Peyer's patch (tissue), 4 donors: ENCODE results near the gene SNRPA. TPM values are rescaled to one million over a fixed set of nuclear protein-coding genes. Genes with fewer than 3 reads are reported as not detected.

Experiments used
- DNase-seq, 3 donors: peaks; one replicate each; pipeline ENCODE4 v3.0.0-alpha.2; 2017 to 2019
- H3K27ac ChIP-seq, 4 donors: fragments of 200-600 bp; sonication (generic); one replicate each; pipeline ENCODE4 v1.5.1; 2016 to 2019
- H3K27me3 ChIP-seq, 2 donors: fragments of 200-600 bp; sonication (generic); one replicate each; pipeline ENCODE4 v1.5.1; 2019
- H3K36me3 ChIP-seq, 3 donors: fragments of 200-600 bp; sonication (generic); one replicate each; pipeline ENCODE4 v1.5.1; 2016 to 2019
- H3K4me1 ChIP-seq, 4 donors: fragments of 200-600 bp; sonication (generic); one replicate each; pipeline ENCODE4 v1.5.1; 2016 to 2019
- H3K4me3 ChIP-seq, 4 donors: fragments of 200-600 bp; sonication (generic); 1 replicate in 3 of 4; 2 replicates in 1 of 4; pipeline ENCODE4 v1.5.1; 2016 to 2019; ENCODE audit warnings: mild to moderate bottlenecking in 1 of 4
- H3K9me3 ChIP-seq, 4 donors: fragments of 200-600 bp; sonication (generic); one replicate each; pipeline ENCODE4 v1.5.1; 2016 to 2019; ENCODE audit warnings: mild to moderate bottlenecking in 1 of 4
- POLR2A ChIP-seq, 2 donors: fragments of 450-650 bp; IDR thresholded peaks; one replicate each; pipeline ENCODE4 v1.5.1; 2017; ENCODE audit warnings: antibody characterized with exemption in 2 of 2, mild to moderate bottlenecking in 2 of 2, moderate library complexity in 2 of 2
- total RNA-seq, 4 donors: library from RNA; depleted of rRNA; stranded (reverse); fragments of >200 nt; gene quantifications; one replicate each; pipeline ENCODE4 v1.1.0, GENCODE V29; 2016
- TF ChIP-seq, protein P1 (sequence below), 6 experiments: fragments of 450-650 bp in 4 of 6; fragments of 200-600 bp in 2 of 6; sonication (generic) in 1 of 6; IDR thresholded peaks; one replicate each; pipeline ENCODE4 v1.5.1; 2017 to 2019; ENCODE audit warnings: antibody characterized with exemption in 6 of 6, mild to moderate bottlenecking in 3 of 6, moderate library complexity in 1 of 6

Gene SNRPA
- total RNA-seq, 4 donors from 2014 or later = 44.5 to 104 (median 72.1) TPM

GRCh38 chr19:40800997-40801377 is 50.0 kb downstream of the SNRPA start:
- H3K9me3 ChIP-seq = no peaks in the 10 kb centered on the region
- DNase-seq = no peak
- no peak for TF ChIP-seq POLR2A (IDR thresholded peaks at IDR 0.05)
- TF ChIP-seq, protein P1, sequence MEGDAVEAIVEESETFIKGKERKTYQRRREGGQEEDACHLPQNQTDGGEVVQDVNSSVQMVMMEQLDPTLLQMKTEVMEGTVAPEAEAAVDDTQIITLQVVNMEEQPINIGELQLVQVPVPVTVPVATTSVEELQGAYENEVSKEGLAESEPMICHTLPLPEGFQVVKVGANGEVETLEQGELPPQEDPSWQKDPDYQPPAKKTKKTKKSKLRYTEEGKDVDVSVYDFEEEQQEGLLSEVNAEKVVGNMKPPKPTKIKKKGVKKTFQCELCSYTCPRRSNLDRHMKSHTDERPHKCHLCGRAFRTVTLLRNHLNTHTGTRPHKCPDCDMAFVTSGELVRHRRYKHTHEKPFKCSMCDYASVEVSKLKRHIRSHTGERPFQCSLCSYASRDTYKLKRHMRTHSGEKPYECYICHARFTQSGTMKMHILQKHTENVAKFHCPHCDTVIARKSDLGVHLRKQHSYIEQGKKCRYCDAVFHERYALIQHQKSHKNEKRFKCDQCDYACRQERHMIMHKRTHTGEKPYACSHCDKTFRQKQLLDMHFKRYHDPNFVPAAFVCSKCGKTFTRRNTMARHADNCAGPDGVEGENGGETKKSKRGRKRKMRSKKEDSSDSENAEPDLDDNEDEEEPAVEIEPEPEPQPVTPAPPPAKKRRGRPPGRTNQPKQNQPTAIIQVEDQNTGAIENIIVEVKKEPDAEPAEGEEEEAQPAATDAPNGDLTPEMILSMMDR (IDR thresholded peaks at IDR 0.05) = no peak
- H3K36me3 ChIP-seq = peaks cover 0 to 12% (median 0%) of the 10 kb centered on the region in 3 donors
- H3K27ac ChIP-seq = peak overlapping the region; percentile 26 to 98 (median 76)
- peaks cover 31 to 69% (median 61%) of the 10 kb centered on the region in 4 donors for H3K4me1 ChIP-seq
- no peaks in the 10 kb centered on the region for H3K27me3 ChIP-seq
- peak overlapping the region in 3 of 4 donors; percentile 9 to 98 (median 98) for H3K4me3 ChIP-seq

DNA sequence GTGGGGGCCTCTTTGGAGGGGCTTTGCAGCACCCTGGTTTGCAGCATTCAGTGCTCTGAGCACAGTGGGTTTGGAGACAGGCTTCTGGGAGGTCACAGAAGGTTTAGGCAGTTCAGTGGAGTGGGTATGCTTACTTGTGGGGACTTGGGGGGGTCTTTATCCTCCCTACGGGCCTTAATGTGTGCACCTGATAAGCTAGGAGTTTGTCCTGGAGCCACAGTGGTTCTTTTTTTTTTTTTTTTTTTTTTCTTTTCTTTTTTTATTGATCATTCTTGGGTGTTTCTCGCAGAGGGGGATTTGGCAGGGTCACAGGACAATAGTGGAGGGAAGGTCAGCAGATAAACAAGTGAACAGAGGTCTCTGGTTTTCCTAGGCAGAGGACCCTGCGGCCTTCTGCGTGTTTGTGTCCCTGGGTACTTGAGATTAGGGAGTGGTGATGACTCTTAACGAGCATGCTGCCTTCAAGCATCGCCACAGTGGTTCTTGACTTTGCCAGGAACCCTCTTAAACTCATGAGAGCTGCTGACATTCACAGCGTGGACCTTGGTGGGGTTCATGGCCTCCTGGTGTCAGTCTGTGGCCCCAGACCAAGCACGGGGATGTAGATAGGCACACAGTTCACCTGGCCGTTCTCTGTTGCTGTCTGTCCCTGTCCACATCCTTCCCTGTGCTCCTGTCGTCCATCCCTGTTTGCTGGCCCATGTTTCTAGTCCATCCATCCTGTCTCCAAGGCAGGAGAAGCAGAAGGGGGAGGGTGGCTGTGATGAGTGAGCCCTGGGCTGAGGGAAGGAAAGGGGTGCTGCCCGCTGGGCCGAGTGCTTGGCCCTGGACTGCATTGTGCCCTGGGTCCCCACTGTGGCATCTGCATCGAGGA is 50.7 kb downstream of the SNRPA start:
- DNase-seq = no peak

DNA sequence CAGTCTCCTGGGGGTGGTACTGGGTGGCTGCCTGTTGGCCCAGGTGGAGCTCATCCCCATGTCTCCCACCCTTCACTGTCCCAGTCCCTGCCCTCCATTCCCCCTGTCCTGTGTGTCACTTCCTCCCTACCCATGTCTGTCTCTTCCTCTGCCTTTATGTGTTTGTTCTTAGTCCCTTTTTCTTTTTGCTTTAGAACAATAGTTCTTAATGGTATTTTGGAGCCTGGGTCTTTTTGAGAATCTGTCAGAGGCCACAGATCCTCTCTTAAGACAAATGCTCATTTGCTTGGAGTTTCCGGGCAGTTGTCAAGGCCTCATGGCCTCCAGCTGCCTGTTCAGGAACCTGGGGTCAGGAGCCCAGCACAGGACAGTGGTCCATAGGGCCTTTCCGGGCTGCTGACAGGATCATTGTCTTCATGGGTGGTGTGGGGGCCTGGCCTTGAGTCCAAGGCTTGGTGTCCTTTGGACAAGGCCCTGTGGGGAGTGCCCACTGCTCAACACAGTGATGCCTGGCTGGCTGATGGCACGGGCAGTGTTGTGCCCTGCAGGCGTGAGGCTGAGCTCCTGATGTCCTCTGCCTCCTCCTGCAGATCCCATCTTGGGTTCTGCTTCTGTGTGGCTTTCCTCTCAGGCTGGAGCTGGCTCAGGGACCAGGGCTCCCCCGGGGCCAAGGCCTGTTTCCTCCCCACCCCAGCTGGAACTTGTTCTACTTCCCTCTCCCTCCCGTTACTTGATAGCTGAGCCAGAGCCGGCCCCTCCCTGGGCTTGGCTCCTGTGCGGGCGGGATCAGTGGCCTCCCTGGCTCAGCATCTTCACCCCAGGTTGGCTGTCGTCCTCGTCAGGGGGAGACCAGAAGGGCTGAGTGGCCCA is 51.5 kb downstream of the SNRPA start:
- TF ChIP-seq, protein P1 (IDR thresholded peaks at IDR 0.05) = no peak
- no peak for TF ChIP-seq POLR2A (IDR thresholded peaks at IDR 0.05)
- Histone ChIP-seq H3K9me3 (no peaks in the 10 kb centered on the region), H3K27ac (peak overlapping the region; percentile 70 to 98 (median 78)), H3K27me3 (no peaks in the 10 kb centered on the region), H3K4me1 (peaks cover 31 to 82% (median 71%) of the 10 kb centered on the region in 4 donors), H3K4me3 (peak overlapping the region in 3 of 4 donors; percentile 21 to 31 (median 28)), H3K36me3 (peaks cover 0 to 19% (median 0%) of the 10 kb centered on the region in 3 donors)
- DNase-seq = peak; percentile 50 to 76 (median 74)

More for the DNA sequence above, 50.7 kb downstream of the SNRPA start:
- Histone ChIP-seq H3K36me3 (peaks cover 0 to 12% (median 0%) of the 10 kb centered on the region in 3 donors), H3K9me3 (no peaks in the 10 kb centered on the region), H3K27ac (peak overlapping the region; percentile 70 to 98 (median 78)), H3K4me3 (peak overlapping the region in 3 of 4 donors; percentile 21 to 98 (median 28)), H3K27me3 (no peaks in the 10 kb centered on the region), H3K4me1 (peaks cover 31 to 76% (median 66%) of the 10 kb centered on the region in 4 donors)
- TF ChIP-seq, protein P1 (IDR thresholded peaks at IDR 0.05) = no peak
- TF ChIP-seq POLR2A (IDR thresholded peaks at IDR 0.05) = no peak

DNA sequence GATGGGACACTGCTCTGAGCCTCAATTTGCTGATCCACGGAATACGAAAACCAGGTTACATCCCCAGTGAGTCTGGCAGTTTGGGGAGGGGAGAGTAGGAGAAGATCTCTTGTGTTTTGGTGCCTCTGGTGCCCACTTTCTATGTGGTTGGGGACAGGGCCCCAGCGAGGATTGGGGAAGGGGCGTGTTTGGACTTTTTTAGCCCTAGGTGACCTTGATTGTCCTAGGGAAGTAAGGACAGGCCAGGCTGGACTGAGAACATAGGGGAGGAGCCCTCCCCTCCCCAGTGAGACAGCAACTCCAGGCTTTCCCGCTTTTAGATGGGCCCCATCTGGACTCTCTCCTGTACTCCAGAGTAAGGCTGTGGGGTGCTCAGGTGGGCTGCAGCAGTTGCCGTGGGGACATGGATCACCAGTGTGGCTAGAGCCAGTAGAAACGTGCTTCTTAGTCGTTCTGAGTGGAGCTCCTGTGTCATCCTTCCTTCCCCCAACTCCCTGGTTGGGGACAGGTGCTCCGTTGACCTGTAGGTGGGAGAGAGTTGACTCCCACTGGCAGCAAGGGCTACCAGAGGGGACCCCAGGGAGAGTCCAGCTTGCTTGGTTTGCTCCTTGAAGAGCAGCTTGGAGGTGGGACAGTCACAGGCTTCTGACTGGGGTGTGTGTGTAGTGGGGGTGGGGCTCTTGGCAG is 52.3 kb downstream of the SNRPA start:
- TF ChIP-seq POLR2A (IDR thresholded peaks at IDR 0.05) = peak in 1 of 2 donors; percentile 17
- TF ChIP-seq, protein P1 (IDR thresholded peaks at IDR 0.05) = no peak
- Histone ChIP-seq H3K4me3 (peak overlapping the region in 2 of 4 donors; percentile 17 to 31), H3K9me3 (no peaks in the 10 kb centered on the region), H3K4me1 (peaks cover 31 to 79% (median 67%) of the 10 kb centered on the region in 4 donors), H3K27ac (peak overlapping the region; percentile 70 to 98 (median 78)), H3K27me3 (no peaks in the 10 kb centered on the region), H3K36me3 (peaks cover 0 to 27% (median 0%) of the 10 kb centered on the region in 3 donors)
- DNase-seq = no peak
